Measurements from ENCODE around the gene SMAD6. TPM values are rescaled to one million over a fixed set of nuclear protein-coding genes. Genes with fewer than 3 reads are reported as not detected.
A peak's percentile ranks its signal among the peaks of the same experiment; 100 is the strongest.

Gene SMAD6
- total and polyA plus RNA-seq, 9 donors: 3.8 to 20.3 (median 13.9) TPM

GRCh38 chr15:66745530-66746230 lies 43.6 kb downstream of the SMAD6 start:
- intact Hi-C loops (cut with DNase I): no loop called here
- H3K4me1 ChIP-seq (ENCODE audit: insufficient read depth): peaks cover 44% of the 10 kb centered on the region
- H3K4me3 ChIP-seq: no peak overlapping the region
- H3K27ac ChIP-seq: peak overlapping the region in 1 of 2 donors; percentile 13
- 55 to 73% (median 60%) methylated on average over 9 of the region's 9 CpGs for WGBS, 3 donors
- H3K27me3 ChIP-seq: no peaks in the 10 kb centered on the region
- H3K36me3 ChIP-seq: no peaks in the 10 kb centered on the region
- DNase-seq: peak in 2 of 5 donors; percentile 25 to 34
- no peaks in the 10 kb centered on the region for H3K9me3 ChIP-seq
- TF ChIP-seq, protein P1, sequence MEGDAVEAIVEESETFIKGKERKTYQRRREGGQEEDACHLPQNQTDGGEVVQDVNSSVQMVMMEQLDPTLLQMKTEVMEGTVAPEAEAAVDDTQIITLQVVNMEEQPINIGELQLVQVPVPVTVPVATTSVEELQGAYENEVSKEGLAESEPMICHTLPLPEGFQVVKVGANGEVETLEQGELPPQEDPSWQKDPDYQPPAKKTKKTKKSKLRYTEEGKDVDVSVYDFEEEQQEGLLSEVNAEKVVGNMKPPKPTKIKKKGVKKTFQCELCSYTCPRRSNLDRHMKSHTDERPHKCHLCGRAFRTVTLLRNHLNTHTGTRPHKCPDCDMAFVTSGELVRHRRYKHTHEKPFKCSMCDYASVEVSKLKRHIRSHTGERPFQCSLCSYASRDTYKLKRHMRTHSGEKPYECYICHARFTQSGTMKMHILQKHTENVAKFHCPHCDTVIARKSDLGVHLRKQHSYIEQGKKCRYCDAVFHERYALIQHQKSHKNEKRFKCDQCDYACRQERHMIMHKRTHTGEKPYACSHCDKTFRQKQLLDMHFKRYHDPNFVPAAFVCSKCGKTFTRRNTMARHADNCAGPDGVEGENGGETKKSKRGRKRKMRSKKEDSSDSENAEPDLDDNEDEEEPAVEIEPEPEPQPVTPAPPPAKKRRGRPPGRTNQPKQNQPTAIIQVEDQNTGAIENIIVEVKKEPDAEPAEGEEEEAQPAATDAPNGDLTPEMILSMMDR (IDR thresholded peaks at IDR 0.05): no peak
- TF ChIP-seq POLR2A (IDR thresholded peaks at IDR 0.05) (no peak), EP300 (IDR thresholded peaks at IDR 0.05) (no peak)

GRCh38 chr15:66746231-66746605 lies 44.2 kb downstream of the SMAD6 start:
- DNase-seq: peak in 2 of 5 donors; percentile 30 to 42
- Histone ChIP-seq H3K36me3 (no peaks in the 10 kb centered on the region), H3K9me3 (no peaks in the 10 kb centered on the region), H3K27ac (peak overlapping the region; percentile 6 to 13), H3K4me1 (ENCODE audit: insufficient read depth) (peaks cover 44% of the 10 kb centered on the region), H3K4me3 (no peak overlapping the region), H3K27me3 (no peaks in the 10 kb centered on the region)
- intact Hi-C loops (cut with DNase I): no loop called here
- 24 to 37% (median 26%) methylated on average over 5 of the region's 5 CpGs for WGBS, 3 donors
- TF ChIP-seq, protein P1 (IDR thresholded peaks at IDR 0.05): no peak
- TF ChIP-seq POLR2A (IDR thresholded peaks at IDR 0.05): no peak
- no peak for TF ChIP-seq EP300 (IDR thresholded peaks at IDR 0.05)

DNA sequence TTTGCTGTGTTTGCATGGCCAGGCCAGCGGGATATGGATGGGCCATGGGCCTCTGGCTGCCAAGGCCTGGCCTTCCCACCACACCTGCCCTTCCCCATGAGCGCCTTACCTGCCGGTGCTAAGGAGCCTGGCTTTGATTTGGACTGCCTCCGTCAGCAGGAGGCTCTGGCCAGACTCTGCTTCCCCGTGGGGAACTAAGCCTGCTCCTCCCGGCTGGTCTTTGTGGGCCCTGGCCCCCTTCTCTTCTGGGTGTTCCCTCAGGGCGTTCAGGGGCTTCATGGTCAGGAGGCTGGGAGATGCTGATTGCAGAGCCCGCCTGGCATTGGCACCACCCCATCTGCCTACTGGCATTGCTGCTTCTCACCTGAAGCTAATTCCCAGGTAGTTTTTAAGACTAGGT lies 45.2 kb downstream of the SMAD6 start:
- peaks cover 51% of the 10 kb centered on the region for H3K4me1 ChIP-seq (ENCODE audit: insufficient read depth)
- DNase-seq: peak in 1 of 5 donors; percentile 29
- 92 to 93% (median 92%) methylated on average over 8 of the region's 8 CpGs for WGBS, 3 donors
- intact Hi-C loops (cut with DNase I): no loop called here
- no peaks in the 10 kb centered on the region for H3K36me3 ChIP-seq
- no peaks in the 10 kb centered on the region for H3K27me3 ChIP-seq
- H3K27ac ChIP-seq: peak overlapping the region in 1 of 2 donors; percentile 6
- no peak overlapping the region for H3K4me3 ChIP-seq
- TF ChIP-seq, protein P1 (IDR thresholded peaks at IDR 0.05): no peak
- TF ChIP-seq POLR2A (IDR thresholded peaks at IDR 0.05) (no peak), EP300 (IDR thresholded peaks at IDR 0.05) (no peak)
- H3K9me3 ChIP-seq: no peaks in the 10 kb centered on the region

DNA sequence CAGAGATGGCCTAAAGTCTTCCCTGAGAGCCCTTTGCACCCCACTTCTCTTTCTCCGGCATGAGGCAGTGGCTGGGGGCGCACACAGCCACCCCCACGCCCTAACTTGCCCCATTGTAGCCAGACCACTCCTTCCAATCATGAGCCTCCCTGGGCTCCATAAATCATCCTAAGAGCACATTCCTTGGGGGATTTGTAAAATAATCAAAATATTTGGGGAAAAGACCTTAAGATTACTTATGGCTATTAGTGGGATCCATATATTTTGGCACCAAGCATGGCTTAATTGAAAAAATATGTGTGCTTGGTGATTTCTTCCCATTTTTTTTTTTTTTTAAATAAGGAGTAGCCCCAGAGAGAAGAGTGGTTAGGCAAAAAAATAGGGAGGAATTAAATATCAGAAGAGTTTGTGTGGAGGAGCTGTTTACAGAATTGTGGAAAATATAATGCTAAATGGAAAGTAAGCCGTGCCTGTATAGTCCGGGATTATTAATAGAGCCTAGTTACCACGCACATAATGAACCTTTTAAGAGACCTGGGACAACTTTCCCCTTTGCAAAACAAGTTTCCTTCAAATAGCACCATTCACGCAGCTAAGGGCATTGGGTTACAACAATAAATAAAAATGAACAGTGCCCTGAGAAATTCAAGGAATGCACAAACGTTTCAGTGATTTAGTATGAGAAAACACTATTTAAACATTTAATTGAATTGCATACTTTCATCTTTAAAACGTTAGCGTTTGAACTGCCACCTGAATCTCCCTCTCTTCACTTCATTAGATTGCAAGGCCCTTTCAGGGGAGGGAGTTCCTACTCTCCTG lies 46.1 kb downstream of the SMAD6 start:
- Histone ChIP-seq H3K27me3 (no peaks in the 10 kb centered on the region), H3K36me3 (no peaks in the 10 kb centered on the region), H3K4me3 (no peak overlapping the region), H3K27ac (peak overlapping the region in 1 of 2 donors; percentile 29), H3K4me1 (ENCODE audit: insufficient read depth) (peaks cover 51% of the 10 kb centered on the region), H3K9me3 (no peaks in the 10 kb centered on the region)
- intact Hi-C loops (cut with DNase I): no loop called here
- peak in 1 of 5 donors; percentile 6 for DNase-seq
- WGBS, 3 donors: 14 to 18% (median 17%) methylated on average over 10 of the region's 10 CpGs
- TF ChIP-seq POLR2A (IDR thresholded peaks at IDR 0.05) (no peak), EP300 (IDR thresholded peaks at IDR 0.05) (no peak)
- TF ChIP-seq, protein P1 (IDR thresholded peaks at IDR 0.05): no peak
